Measurements from ENCODE around the gene TMC1. TPM values are rescaled to one million over a fixed set of nuclear protein-coding genes. Genes with fewer than 3 reads are reported as not detected.
A peak's percentile ranks its signal among the peaks of the same experiment; 100 is the strongest.

The TMC1 gene
- polyA plus RNA-seq, 2 of the 4 experiments (the other 2 are of a cell fraction) = 0.12 to 0.17 TPM

DNA sequence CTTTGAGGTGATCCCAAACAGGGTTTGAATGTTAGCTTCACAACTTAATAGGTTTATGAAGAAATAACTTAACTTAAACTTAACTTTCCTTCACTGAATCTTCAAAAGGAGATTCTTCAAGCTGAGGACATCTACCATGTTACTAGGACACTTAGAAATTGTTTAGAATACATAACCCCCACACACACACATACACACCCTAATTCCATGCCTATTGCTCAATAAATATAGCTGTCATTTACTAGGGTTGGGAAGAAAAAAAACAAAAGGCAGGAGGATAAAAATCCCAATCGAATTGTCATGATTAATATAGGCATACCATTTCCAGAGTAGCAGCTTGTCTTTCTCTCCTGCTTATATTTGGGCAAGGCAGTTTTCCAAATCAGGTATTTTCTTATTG lies 363.1 kb downstream of the TMC1 start:
- ATAC-seq = no peak
- WGBS (ENCODE audit: missing lambda C conversion rate) = 17% methylated on average over 1 of the region's 1 CpG
- no peak overlapping the region for H3K4me2 ChIP-seq
- H3K9me3 ChIP-seq = peaks cover 2% of the 10 kb centered on the region; the same call in 1 of the 3 replicates
- DNase-seq (ENCODE audit: low read depth in 1 of 2, low spot score in 1 of 2) = no peak
- ChIA-PET CTCF (interaction anchor here (1.2 to 3.6 kb wide), 2 partner anchors 12 to 316 kb away, joined by 4 to 22 read pairs; no protein-coding TSS in a partner anchor), POLR2A (no interaction called here)
- no peak overlapping the region; a peak in 1 of 6 replicates for H3K27ac ChIP-seq
- no peak for FAIRE-seq
- peaks cover 14% of the 10 kb centered on the region; the same call in 2 of the 3 replicates for H3K4me1 ChIP-seq
- H3K4me3 ChIP-seq = no peak overlapping the region
- 0 out of 4 replicates have a peak, but pooled peaks of 1 of the 2 experiments have one; percentile 15 for TF ChIP-seq CEBPB (IDR thresholded peaks at IDR 0.05)
- no peak for TF ChIP-seq FOSB (CRISPR knock-in tag; IDR thresholded peaks at IDR 0.05)

Other genes starting within 250 kb of the TMC1 start
- 234 and 315 TPM in 2 replicates for gene ZFAND5, start 156.4 kb upstream of the TMC1 start, polyA plus RNA-seq (2011; rRNA removed)
- gene ZFAND5, start 156.4 kb upstream of the TMC1 start, polyA plus RNA-seq (2017; fragmentation: RNase III; extraction: RNeasy Plus Mini Kit Qiagen cat#74134 plus additional on column Dnase treatment) = 126 to 136 TPM (median 135 TPM) in 3 replicates

Data from A549 (cell line).